K562 (cell line): Measurements from ENCODE around the gene ACHE. TPM values are rescaled to one million over a fixed set of nuclear protein-coding genes. Genes with fewer than 3 reads are reported as not detected.

ENCODE experiments used
- FOS ChIP-seq: IDR thresholded peaks from 3 replicates; pipeline ENCODE4 v1.6.1; 2011; ENCODE audit not compliant: insufficient read length; ENCODE audit errors: extremely low read depth
- HIVEP1 ChIP-seq: fragments of 250-450 bp; sonication (Bioruptor Pico); IDR thresholded peaks from 2 replicates; pipeline ENCODE4 v1.4.0; 2020; ENCODE audit warnings: mild to moderate bottlenecking
- JUN ChIP-seq, 2 experiments: sonication (generic) in 1 of 2; formaldehyde crosslinking in 1 of 2; IDR thresholded peaks; 2 replicates each; pipeline versions ENCODE4 v1.6.1 to v1.8.0; 2012 to 2022; ENCODE audit warnings: borderline replicate concordance in 2 of 2, mild to moderate bottlenecking in 2 of 2, improper control_type of control experiment in 1 of 2, low read depth in 1 of 2, low read length in 1 of 2, missing genetic modification reagents in 1 of 2
- RBM14 ChIP-seq: fragments of 200-400 bp; formaldehyde crosslinking; IDR thresholded peaks from 2 replicates; pipeline ENCODE4 v1.6.1; 2018; ENCODE audit warnings: low read depth, mild to moderate bottlenecking, low read length, moderate library complexity, borderline replicate concordance; ENCODE audit not compliant: insufficient read depth
- SP2 ChIP-seq: IDR thresholded peaks from 2 replicates; pipeline ENCODE4 v1.6.1; 2011; ENCODE audit warnings: mild to moderate bottlenecking, low read depth, low read length, moderate library complexity; ENCODE audit not compliant: poor library complexity, severe bottlenecking; ENCODE audit errors: extremely low read depth
- TEAD2 ChIP-seq: fragments of 450-650 bp; IDR thresholded peaks from 2 replicates; pipeline ENCODE4 v1.6.1; 2016; ENCODE audit warnings: missing genetic modification characterization, control low read depth, missing compliant biosample characterization
- TSHZ1 ChIP-seq: fragments of 250-450 bp; sonication (Bioruptor Pico); IDR thresholded peaks from 2 replicates; pipeline ENCODE4 v1.4.0; 2020; ENCODE audit warnings: mild to moderate bottlenecking, moderate library complexity
- ZBTB40 ChIP-seq, 2 experiments: fragments of 450-650 bp in 1 of 2; sonication (generic) in 1 of 2; formaldehyde crosslinking in 1 of 2; IDR thresholded peaks; 2 replicates each; pipeline versions ENCODE4 v1.7.1 to v1.9.0; 2016 to 2022; ENCODE audit warnings: inconsistent platforms in 1 of 2, mild to moderate bottlenecking in 1 of 2, missing genetic modification reagents in 1 of 2
- ZNF212 ChIP-seq: fragments of 450-650 bp; formaldehyde crosslinking; IDR thresholded peaks from 2 replicates; pipeline ENCODE4 v1.4.0; 2020; ENCODE audit warnings: mild to moderate bottlenecking
- ZNF699 ChIP-seq: fragments of 250-450 bp; sonication (Bioruptor Pico); IDR thresholded peaks from 2 replicates; pipeline ENCODE4 v1.8.0; 2021; ENCODE audit warnings: mild to moderate bottlenecking, moderate library complexity; ENCODE audit not compliant: insufficient replicate concordance
- polyA plus RNA-seq, 8 experiments: library from polyadenylated mRNA; depleted of rRNA in 4 of 8; stranded (reverse) in 5 of 8; unstranded in 3 of 8; fragments of >200 nt; fragmentation: Nextera tagmentation in 2 of 8; fragmentation: Illumina TruSeq in 1 of 8; extraction: Ambion mirVana in 2 of 8; extraction: Trizol in 1 of 8; gene quantifications; 2 replicates each; pipeline versions ENCODE4 v1.2.1 to v1.2.3, GENCODE V29; 2011 to 2014; ENCODE audit warnings: inconsistent platforms in 1 of 8, missing spikeins in 1 of 8
- total RNA-seq, 7 experiments: library from RNA; depleted of rRNA in 6 of 7; stranded (reverse); fragments of >200 nt in 6 of 7; fragmentation: Illumina TruSeq in 2 of 7; extraction: Trizol in 2 of 7; gene quantifications; 2 replicates each; pipeline versions ENCODE4 v1.2.1 to v1.2.3, GENCODE V29; 2011 to 2021; ENCODE audit warnings: low replicate concordance in 1 of 7

The ACHE gene
- total and polyA plus RNA-seq, 9 of the 15 experiments (the other 6 are each of a cell fraction or from before 2014, with no cell fraction given), result 0.04 to 8.8 (median 1.9) TPM

GRCh38 chr7:100874577-100875355 lies 20.9 kb downstream of the ACHE start, which contains the start of gene SRRT (continued):
- peak; percentile 75 for TF ChIP-seq ZBTB40 (IDR thresholded peaks at IDR 0.05)
- no peak for TF ChIP-seq ZBTB40 (CRISPR knock-in tag; IDR thresholded peaks at IDR 0.05)
- 0 out of 2 replicates have a peak, but pooled peaks have one; percentile 7 for TF ChIP-seq JUN (IDR thresholded peaks at IDR 0.05; ENCODE audit: borderline replicate concordance, low read depth, low read length)
- TF ChIP-seq JUN (CRISPR knock-in tag; IDR thresholded peaks at IDR 0.05; ENCODE audit: borderline replicate concordance), result peak; percentile 80; the same call in 1 of the 2 replicates
- no peak for TF ChIP-seq TEAD2 (tag)
- no peak for TF ChIP-seq SP2
- TF ChIP-seq RBM14, result no peak
- TF ChIP-seq ZNF212 (CRISPR knock-in tag), result peak; percentile 82; the same call in 1 of the 2 replicates
- TF ChIP-seq FOS, result no peak
- no peak for TF ChIP-seq ZNF699 (CRISPR knock-in tag)
- peak; percentile 71; the same call in 1 of the 2 replicates for TF ChIP-seq HIVEP1 (CRISPR knock-in tag)
- TF ChIP-seq TSHZ1 (CRISPR knock-in tag), result peak; percentile 45; the same call in 1 of the 2 replicates
